ENCODE measurements around the gene VANGL1.

Gene VANGL1

DNA sequence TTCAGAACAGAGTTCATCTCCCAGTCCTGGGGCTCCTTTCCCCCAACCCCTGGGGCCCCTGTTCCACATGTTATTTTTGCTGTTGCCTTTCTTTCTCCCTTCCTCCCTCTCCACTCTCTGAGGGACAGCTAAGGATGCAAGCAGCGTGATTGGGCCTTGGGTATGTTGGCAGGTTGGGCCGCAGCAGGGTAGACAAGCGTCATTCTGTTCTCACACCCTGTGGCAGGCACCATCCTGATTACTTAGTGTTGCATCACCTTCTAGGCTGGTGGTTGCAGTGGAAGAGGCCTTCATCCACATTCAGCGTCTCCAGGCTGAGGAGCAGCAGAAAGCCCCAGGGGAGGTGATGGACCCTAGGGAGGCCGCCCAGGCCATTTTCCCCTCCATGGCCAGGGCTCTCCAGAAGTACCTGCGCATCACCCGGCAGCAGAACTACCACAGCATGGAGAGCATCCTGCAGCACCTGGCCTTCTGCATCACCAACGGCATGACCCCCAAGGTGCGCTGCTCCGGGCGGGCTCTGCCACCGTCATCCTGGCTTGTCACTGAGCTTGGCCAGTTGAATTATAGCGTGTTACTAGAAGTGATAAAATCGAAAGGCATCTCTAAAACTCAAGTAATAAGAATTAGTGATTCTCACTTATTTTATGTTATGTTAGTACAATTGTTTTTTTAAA is 43.4 kb downstream of the VANGL1 start:
- FAIRE-seq (no peak), DNase-seq (ENCODE audit: insufficient read length, low spot score) (no peak)
- TF ChIP-seq TAF1 (IDR thresholded peaks at IDR 0.05; ENCODE audit: low read depth, low read length) (no peak), POLR2A (IDR thresholded peaks at IDR 0.05; ENCODE audit: low read depth, low read length) (no peak), PAX5 (IDR thresholded peaks at IDR 0.05; ENCODE audit: insufficient read depth, low read length, severe bottlenecking) (no peak), POU2F2 (IDR thresholded peaks at IDR 0.05; ENCODE audit: low read depth, low read length) (no peak), SPI1 (IDR thresholded peaks at IDR 0.05; ENCODE audit: low read depth, low read length) (no peak), POLR2AphosphoS5 (IDR thresholded peaks at IDR 0.05; ENCODE audit: low read depth, low read length) (no peak)

DNA sequence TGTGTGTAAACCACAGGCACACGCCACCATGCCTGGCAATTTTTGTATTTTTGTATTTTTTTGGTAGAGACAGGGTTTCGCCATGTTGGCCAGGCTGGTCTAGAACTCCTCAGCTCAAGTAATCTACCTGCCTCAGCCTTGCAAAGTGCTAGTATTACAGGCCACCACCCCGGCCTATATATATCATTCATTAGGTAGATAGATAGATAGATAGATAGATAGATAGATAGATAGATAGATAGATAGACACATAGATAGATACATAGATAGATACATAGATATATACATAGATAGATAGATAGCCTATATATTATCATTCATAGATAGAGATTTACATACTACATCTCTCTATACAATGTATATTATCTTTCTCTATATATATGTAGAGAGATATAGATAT is 46.0 kb downstream of the VANGL1 start:
- no peak for DNase-seq (ENCODE audit: insufficient read length, low spot score)
- no peak for FAIRE-seq
- TF ChIP-seq POU2F2 (IDR thresholded peaks at IDR 0.05; ENCODE audit: low read depth, low read length) (no peak), SPI1 (IDR thresholded peaks at IDR 0.05; ENCODE audit: low read depth, low read length) (no peak), PAX5 (IDR thresholded peaks at IDR 0.05; ENCODE audit: insufficient read depth, low read length, severe bottlenecking) (no peak), TAF1 (IDR thresholded peaks at IDR 0.05; ENCODE audit: low read depth, low read length) (no peak), POLR2A (IDR thresholded peaks at IDR 0.05; ENCODE audit: low read depth, low read length) (no peak), POLR2AphosphoS5 (IDR thresholded peaks at IDR 0.05; ENCODE audit: low read depth, low read length) (no peak)

DNA sequence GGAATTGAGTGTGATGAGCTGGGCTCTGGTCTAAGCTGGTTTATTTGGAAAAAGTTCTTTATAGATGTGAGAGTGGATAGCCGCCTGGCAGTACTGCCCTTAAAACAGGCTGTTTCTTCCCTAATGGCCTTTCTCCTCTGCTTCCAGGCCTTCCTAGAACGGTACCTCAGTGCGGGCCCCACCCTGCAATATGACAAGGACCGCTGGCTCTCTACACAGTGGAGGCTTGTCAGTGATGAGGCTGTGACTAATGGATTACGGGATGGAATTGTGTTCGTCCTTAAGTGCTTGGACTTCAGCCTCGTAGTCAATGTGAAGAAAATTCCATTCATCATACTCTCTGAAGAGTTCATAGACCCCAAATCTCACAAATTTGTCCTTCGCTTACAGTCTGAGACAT is 49.2 kb downstream of the VANGL1 start:
- FAIRE-seq (no peak), DNase-seq (ENCODE audit: insufficient read length, low spot score) (no peak)
- TF ChIP-seq POLR2AphosphoS5 (IDR thresholded peaks at IDR 0.05; ENCODE audit: low read depth, low read length) (no peak), POLR2A (IDR thresholded peaks at IDR 0.05; ENCODE audit: low read depth, low read length) (no peak), SPI1 (IDR thresholded peaks at IDR 0.05; ENCODE audit: low read depth, low read length) (no peak), TAF1 (IDR thresholded peaks at IDR 0.05; ENCODE audit: low read depth, low read length) (no peak), PAX5 (IDR thresholded peaks at IDR 0.05; ENCODE audit: insufficient read depth, low read length, severe bottlenecking) (no peak), POU2F2 (IDR thresholded peaks at IDR 0.05; ENCODE audit: low read depth, low read length) (no peak)

- TF ChIP-seq POLR2AphosphoS5 (IDR thresholded peaks at IDR 0.05; ENCODE audit: low read depth, low read length) = no peak
- no peak for TF ChIP-seq PAX5 (IDR thresholded peaks at IDR 0.05; ENCODE audit: insufficient read depth, low read length, severe bottlenecking)
- TF ChIP-seq POU2F2 (IDR thresholded peaks at IDR 0.05; ENCODE audit: low read depth, low read length) = no peak
- no peak for TF ChIP-seq TAF1 (IDR thresholded peaks at IDR 0.05; ENCODE audit: low read depth, low read length)
- TF ChIP-seq SPI1 (IDR thresholded peaks at IDR 0.05; ENCODE audit: low read depth, low read length) = no peak
- no peak for TF ChIP-seq POLR2A (IDR thresholded peaks at IDR 0.05; ENCODE audit: low read depth, low read length)
- no peak for DNase-seq (ENCODE audit: insufficient read length, low spot score)
- no peak for FAIRE-seq
These were observed 50.5 kb downstream of the VANGL1 start for GRCh38 chr1:115692224-115692623.

GRCh38 chr1:115694805-115695204 is 53.0 kb downstream of the VANGL1 start:
- FAIRE-seq (no peak), DNase-seq (ENCODE audit: insufficient read length, low spot score) (no peak)
- TF ChIP-seq POLR2A (IDR thresholded peaks at IDR 0.05; ENCODE audit: low read depth, low read length) (no peak), TAF1 (IDR thresholded peaks at IDR 0.05; ENCODE audit: low read depth, low read length) (no peak), SPI1 (IDR thresholded peaks at IDR 0.05; ENCODE audit: low read depth, low read length) (no peak), POLR2AphosphoS5 (IDR thresholded peaks at IDR 0.05; ENCODE audit: low read depth, low read length) (no peak), POU2F2 (IDR thresholded peaks at IDR 0.05; ENCODE audit: low read depth, low read length) (no peak), PAX5 (IDR thresholded peaks at IDR 0.05; ENCODE audit: insufficient read depth, low read length, severe bottlenecking) (no peak)

DNA sequence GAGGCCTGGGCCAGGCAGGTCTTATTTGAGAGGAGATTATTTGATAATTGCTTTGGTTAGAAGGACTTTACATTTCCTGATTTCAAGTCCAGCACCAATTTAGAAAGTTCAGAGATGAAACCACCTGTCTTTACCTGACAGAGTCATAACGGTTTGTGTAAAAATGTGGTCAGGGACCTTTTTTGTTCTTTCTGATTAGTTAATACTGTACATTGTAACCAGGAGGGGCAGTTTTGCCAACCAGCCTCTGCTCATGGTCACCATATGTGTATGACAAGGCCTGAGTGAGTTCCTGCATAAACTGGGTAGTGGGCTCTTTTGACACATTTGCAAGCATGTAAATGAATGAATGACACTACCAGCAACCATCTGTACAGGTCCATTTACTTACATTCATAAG is 55.8 kb downstream of the VANGL1 start:
- DNase-seq (ENCODE audit: insufficient read length, low spot score) = no peak
- peak; percentile 69 for FAIRE-seq
- TF ChIP-seq POLR2A (IDR thresholded peaks at IDR 0.05; ENCODE audit: low read depth, low read length) (no peak), POLR2AphosphoS5 (IDR thresholded peaks at IDR 0.05; ENCODE audit: low read depth, low read length) (no peak), SPI1 (IDR thresholded peaks at IDR 0.05; ENCODE audit: low read depth, low read length) (no peak), POU2F2 (IDR thresholded peaks at IDR 0.05; ENCODE audit: low read depth, low read length) (no peak), PAX5 (IDR thresholded peaks at IDR 0.05; ENCODE audit: insufficient read depth, low read length, severe bottlenecking) (no peak), TAF1 (IDR thresholded peaks at IDR 0.05; ENCODE audit: low read depth, low read length) (no peak)

DNA sequence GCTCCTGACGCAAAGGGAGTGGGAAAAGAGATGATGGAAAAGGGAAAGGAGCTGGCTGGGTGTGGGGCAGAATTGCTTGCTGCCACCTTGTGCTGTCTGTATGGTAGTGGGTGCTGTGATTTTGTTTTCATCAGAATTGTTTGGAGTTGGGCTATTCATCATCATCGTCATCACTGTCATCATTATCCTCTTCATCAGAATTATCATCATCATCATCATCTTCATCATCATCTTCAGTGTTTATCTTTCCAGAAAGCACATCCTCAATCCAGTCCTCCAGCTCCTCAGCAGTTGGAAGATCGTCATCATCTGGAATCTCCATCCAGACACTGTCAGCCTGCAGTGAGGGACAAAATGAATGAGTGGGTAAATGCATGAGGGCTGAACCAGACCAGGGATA is 59.3 kb downstream of the VANGL1 start:
- no peak for FAIRE-seq
- TF ChIP-seq SPI1 (IDR thresholded peaks at IDR 0.05; ENCODE audit: low read depth, low read length) (no peak), TAF1 (IDR thresholded peaks at IDR 0.05; ENCODE audit: low read depth, low read length) (no peak), POLR2AphosphoS5 (IDR thresholded peaks at IDR 0.05; ENCODE audit: low read depth, low read length) (no peak), PAX5 (IDR thresholded peaks at IDR 0.05; ENCODE audit: insufficient read depth, low read length, severe bottlenecking) (no peak), POLR2A (IDR thresholded peaks at IDR 0.05; ENCODE audit: low read depth, low read length) (no peak), POU2F2 (IDR thresholded peaks at IDR 0.05; ENCODE audit: low read depth, low read length) (no peak)
- no peak for DNase-seq (ENCODE audit: insufficient read length, low spot score)

DNA sequence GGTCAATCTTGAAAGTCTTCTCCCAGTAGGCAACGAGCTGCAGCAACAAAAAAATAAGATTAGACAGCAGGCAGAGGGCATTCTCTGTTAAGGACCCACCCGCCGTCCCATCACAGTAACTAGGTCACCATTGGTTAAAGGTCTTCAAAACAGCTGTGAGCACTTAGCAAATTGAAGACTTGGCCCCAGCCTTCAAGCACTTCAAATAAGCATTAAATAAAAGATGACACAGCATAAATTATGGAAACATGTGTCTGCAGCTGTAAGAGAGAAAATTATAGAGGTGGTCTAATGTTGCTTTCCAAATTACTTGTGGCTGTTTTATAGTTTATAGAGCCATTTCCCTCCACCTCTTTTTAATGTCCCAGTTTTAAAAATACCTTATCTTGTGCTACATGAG is 61.2 kb downstream of the VANGL1 start:
- DNase-seq (ENCODE audit: insufficient read length, low spot score) (no peak), FAIRE-seq (no peak)
- TF ChIP-seq POLR2A (IDR thresholded peaks at IDR 0.05; ENCODE audit: low read depth, low read length) (no peak), SPI1 (IDR thresholded peaks at IDR 0.05; ENCODE audit: low read depth, low read length) (no peak)

DNA sequence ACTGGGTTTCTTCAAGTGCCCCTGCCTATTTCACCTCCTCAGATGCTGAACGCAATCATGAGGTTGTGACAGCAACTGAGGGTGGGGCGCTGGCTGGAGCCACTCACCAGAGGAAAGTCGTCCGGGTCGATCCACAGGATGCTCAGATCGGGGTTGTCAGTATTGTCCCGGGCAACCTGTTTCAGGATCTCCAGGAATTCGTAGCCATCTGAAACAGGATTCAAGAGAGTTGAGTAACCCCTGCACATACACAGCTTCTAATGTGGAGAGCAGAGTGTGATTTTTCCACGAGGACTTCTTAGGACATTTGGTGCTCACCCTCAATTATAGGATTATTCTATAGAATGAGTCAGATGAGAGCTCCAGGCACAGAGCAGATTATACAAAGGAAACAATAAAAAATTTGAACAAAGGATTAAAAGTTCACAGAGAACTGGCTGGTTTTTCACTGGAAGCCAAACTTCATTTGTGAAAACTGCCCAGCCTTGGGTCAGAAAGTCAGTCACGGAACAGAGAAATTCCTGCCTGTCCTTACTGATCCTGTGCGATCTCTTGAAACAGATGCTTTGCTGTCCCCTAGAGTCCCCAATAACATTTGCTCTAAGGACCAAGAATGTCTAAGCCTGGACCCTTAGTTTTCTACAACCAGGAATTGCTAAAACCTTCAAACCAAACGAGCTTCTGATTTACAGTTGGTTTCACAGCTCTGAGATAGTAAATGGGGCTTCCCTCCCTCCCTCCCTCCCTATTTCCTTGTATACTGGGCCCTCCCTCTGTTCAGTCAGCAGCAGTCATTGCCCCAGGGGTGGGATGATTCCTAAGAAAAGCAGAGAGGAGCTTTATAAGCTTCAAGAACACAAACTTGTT is 63.5 kb downstream of the VANGL1 start:
- no peak for TF ChIP-seq POU2F2 (IDR thresholded peaks at IDR 0.05; ENCODE audit: low read depth, low read length)
- TF ChIP-seq PAX5 (IDR thresholded peaks at IDR 0.05; ENCODE audit: insufficient read depth, low read length, severe bottlenecking) = no peak
- no peak for TF ChIP-seq POLR2A (IDR thresholded peaks at IDR 0.05; ENCODE audit: low read depth, low read length)
- no peak for TF ChIP-seq POLR2AphosphoS5 (IDR thresholded peaks at IDR 0.05; ENCODE audit: low read depth, low read length)
- no peak for TF ChIP-seq SPI1 (IDR thresholded peaks at IDR 0.05; ENCODE audit: low read depth, low read length)
- no peak for TF ChIP-seq TAF1 (IDR thresholded peaks at IDR 0.05; ENCODE audit: low read depth, low read length)
- FAIRE-seq (no peak), DNase-seq (ENCODE audit: insufficient read length, low spot score) (no peak)

Data from GM12891 (cell line).